Measurements from ENCODE around the gene SPTBN1.

DNA sequence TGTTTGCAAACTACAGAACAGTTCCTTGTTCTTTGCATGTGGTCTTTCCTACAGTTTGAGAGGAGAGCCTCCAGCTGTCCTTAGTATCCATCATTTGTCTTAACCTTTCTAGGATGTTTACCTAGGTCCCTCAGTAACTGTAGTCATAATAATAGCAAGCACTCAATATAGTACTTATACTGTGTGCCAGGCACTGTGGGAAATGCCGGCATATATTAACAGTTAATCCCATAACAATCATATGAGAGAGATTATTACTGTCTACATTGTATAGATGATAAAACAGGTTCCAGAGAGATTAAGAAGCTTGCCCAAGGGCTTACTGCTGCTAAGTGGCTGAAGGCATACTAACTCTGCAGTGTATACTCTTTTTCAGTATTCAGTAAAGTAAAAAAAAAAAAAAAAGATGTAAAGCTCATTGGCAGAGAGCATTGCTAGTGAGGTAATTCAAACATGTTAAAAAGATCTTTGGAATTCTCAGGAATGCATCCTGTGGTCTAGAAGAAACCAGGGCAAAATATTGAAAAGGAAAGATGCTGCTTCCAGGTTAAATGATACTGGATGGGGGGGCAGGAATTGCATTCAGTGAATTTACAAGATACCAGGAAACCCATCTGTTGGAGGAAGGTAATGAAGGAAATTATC is 72.3 kb downstream of the SPTBN1 start:
- TF ChIP-seq, protein P1, sequence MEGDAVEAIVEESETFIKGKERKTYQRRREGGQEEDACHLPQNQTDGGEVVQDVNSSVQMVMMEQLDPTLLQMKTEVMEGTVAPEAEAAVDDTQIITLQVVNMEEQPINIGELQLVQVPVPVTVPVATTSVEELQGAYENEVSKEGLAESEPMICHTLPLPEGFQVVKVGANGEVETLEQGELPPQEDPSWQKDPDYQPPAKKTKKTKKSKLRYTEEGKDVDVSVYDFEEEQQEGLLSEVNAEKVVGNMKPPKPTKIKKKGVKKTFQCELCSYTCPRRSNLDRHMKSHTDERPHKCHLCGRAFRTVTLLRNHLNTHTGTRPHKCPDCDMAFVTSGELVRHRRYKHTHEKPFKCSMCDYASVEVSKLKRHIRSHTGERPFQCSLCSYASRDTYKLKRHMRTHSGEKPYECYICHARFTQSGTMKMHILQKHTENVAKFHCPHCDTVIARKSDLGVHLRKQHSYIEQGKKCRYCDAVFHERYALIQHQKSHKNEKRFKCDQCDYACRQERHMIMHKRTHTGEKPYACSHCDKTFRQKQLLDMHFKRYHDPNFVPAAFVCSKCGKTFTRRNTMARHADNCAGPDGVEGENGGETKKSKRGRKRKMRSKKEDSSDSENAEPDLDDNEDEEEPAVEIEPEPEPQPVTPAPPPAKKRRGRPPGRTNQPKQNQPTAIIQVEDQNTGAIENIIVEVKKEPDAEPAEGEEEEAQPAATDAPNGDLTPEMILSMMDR (IDR thresholded peaks at IDR 0.05), result no peak
- no peak for TF ChIP-seq POLR2A (IDR thresholded peaks at IDR 0.05)
